Measurements from ENCODE around the gene LAMA4. TPM values are rescaled to one million over a fixed set of nuclear protein-coding genes. Genes with fewer than 3 reads are reported as not detected.
A peak's percentile ranks its signal among the peaks of the same experiment; 100 is the strongest.

Gene LAMA4
- total and polyA plus RNA-seq, 5 donors from 2014 or later: not detected

- peaks cover 0 to 1% (median 0%) of the 10 kb centered on the region in 7 donors for H3K9me3 Mint-ChIP-seq
- no peak overlapping the region for H3K4me3 Mint-ChIP-seq
- no peak overlapping the region for H3K4me3 ChIP-seq (ENCODE audit: low read depth, low read length)
- peaks cover 25% of the 10 kb centered on the region for H3K27me3 Mint-ChIP-seq
- no peak overlapping the region for H3K27ac Mint-ChIP-seq
- ATAC-seq (ENCODE audit: low read depth in 2 of 2) (no peak), DNase-seq (no peak)
- no peaks in the 10 kb centered on the region for H3K4me1 Mint-ChIP-seq
- peaks cover 17% of the 10 kb centered on the region for H3K27me3 ChIP-seq (ENCODE audit: control insufficient read depth, insufficient read depth, low read length)
- no peaks in the 10 kb centered on the region for H3K4me1 ChIP-seq (ENCODE audit: control insufficient read depth, insufficient read depth, low read length, poor library complexity, severe bottlenecking)
- H3K9me3 ChIP-seq (ENCODE audit: control insufficient read depth in 2 of 2, low read length in 2 of 2): no peaks in the 10 kb centered on the region
- H3K36me3 Mint-ChIP-seq: no peaks in the 10 kb centered on the region
- H3K27ac ChIP-seq (ENCODE audit: insufficient read depth, low read length, poor library complexity, severe bottlenecking): no peak overlapping the region
- H3K36me3 ChIP-seq (ENCODE audit: control insufficient read depth, insufficient read depth, low read length): no peaks in the 10 kb centered on the region
These were observed 41.8 kb upstream of the LAMA4 start for GRCh38 chr6:112296122-112296521.

DNA sequence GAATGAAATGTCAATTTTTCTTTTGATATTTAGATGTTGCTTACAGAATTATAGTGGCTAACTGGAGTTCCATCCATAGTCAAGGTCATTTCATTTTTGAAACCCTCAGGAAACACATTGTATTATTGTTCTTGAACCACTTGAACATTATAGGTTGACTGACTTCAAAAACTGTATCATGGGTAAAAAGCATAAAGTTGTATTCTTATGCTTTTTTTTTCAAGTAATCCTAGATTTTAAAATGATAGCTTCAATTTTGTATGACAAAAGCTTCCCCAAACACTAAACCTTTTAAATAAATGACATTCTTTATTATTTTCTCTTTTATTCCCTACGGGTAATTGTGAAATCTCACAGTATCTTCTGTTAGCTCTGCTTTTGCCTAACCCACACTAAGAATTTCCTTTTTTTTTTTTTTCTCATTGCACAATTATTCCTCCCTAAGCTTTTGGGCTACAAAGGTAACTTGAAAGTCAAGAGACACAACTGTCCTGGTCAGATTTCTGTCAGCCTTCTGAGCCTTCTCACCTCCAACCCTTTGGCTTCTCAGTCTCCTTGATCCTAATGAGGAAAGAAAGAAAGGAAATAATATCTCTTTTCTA, 36.9 kb upstream of the LAMA4 start:
- Mint-ChIP-seq H3K4me3 (no peak overlapping the region), H3K27me3 (peaks cover 30% of the 10 kb centered on the region), H3K36me3 (no peaks in the 10 kb centered on the region), H3K27ac (no peak overlapping the region), H3K9me3 (peaks cover 0 to under 1% (median 0%) of the 10 kb centered on the region in 7 donors), H3K4me1 (peaks cover 0 to 6% (median 1%) of the 10 kb centered on the region in 4 donors)
- Histone ChIP-seq H3K27ac (ENCODE audit: insufficient read depth, low read length, poor library complexity, severe bottlenecking) (no peak overlapping the region), H3K27me3 (ENCODE audit: control insufficient read depth, insufficient read depth, low read length) (peaks cover 15% of the 10 kb centered on the region), H3K4me3 (ENCODE audit: low read depth, low read length) (no peak overlapping the region), H3K36me3 (ENCODE audit: control insufficient read depth, insufficient read depth, low read length) (no peaks in the 10 kb centered on the region), H3K9me3 (ENCODE audit: control insufficient read depth in 2 of 2, low read length in 2 of 2) (no peaks in the 10 kb centered on the region), H3K4me1 (ENCODE audit: control insufficient read depth, insufficient read depth, low read length, poor library complexity, severe bottlenecking) (peaks cover 3% of the 10 kb centered on the region)
- DNase-seq (no peak), ATAC-seq (ENCODE audit: low read depth in 2 of 2) (no peak)

DNA sequence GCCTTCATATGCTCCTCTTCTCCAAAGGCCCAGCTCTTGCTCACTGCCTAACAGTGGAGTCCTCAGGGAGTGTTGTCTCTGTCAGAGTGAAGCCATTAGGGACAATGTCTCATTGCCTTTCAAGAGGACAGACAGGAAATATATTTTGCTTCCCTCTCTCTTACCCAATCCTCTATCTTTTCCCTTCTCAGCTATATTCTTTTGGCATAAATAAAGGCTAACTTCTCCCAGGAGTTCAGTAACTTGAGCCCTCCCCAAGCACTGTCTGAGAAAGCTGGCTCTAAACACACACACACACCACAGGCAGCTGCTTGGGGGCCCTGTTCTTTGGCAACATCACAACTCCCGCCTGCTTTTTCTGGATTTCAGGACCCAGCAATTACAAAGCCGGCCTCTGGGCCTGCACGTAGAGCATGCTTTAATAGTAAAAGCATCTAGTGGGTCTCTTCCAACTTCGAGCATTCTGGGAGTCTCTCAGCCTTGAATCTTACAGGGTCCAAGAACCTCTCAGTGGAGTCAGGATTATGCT, 34.7 kb upstream of the LAMA4 start:
- DNase-seq (no peak), ATAC-seq (ENCODE audit: low read depth in 2 of 2) (no peak)
- Mint-ChIP-seq H3K4me1 (peaks cover 0 to 11% (median 5%) of the 10 kb centered on the region in 4 donors), H3K36me3 (no peaks in the 10 kb centered on the region), H3K4me3 (no peak overlapping the region), H3K27ac (no peak overlapping the region), H3K27me3 (peaks cover 27% of the 10 kb centered on the region), H3K9me3 (no peaks in the 10 kb centered on the region)
- H3K4me3 ChIP-seq (ENCODE audit: low read depth, low read length): no peak overlapping the region
- H3K27ac ChIP-seq (ENCODE audit: insufficient read depth, low read length, poor library complexity, severe bottlenecking): no peak overlapping the region
- H3K4me1 ChIP-seq (ENCODE audit: control insufficient read depth, insufficient read depth, low read length, poor library complexity, severe bottlenecking): peaks cover 8% of the 10 kb centered on the region
- H3K27me3 ChIP-seq (ENCODE audit: control insufficient read depth, insufficient read depth, low read length): peaks cover 13% of the 10 kb centered on the region
- no peaks in the 10 kb centered on the region for H3K36me3 ChIP-seq (ENCODE audit: control insufficient read depth, insufficient read depth, low read length)
- no peaks in the 10 kb centered on the region for H3K9me3 ChIP-seq (ENCODE audit: control insufficient read depth in 2 of 2, low read length in 2 of 2)

- no peak for DNase-seq
- Mint-ChIP-seq H3K4me3 (no peak overlapping the region), H3K27me3 (peaks cover 26% of the 10 kb centered on the region), H3K36me3 (no peaks in the 10 kb centered on the region), H3K27ac (no peak overlapping the region), H3K9me3 (no peaks in the 10 kb centered on the region), H3K4me1 (peaks cover 0 to 11% (median 5%) of the 10 kb centered on the region in 4 donors)
- Histone ChIP-seq H3K4me3 (ENCODE audit: low read depth, low read length) (no peak overlapping the region), H3K27ac (ENCODE audit: insufficient read depth, low read length, poor library complexity, severe bottlenecking) (no peak overlapping the region), H3K9me3 (ENCODE audit: control insufficient read depth in 2 of 2, low read length in 2 of 2) (no peaks in the 10 kb centered on the region), H3K36me3 (ENCODE audit: control insufficient read depth, insufficient read depth, low read length) (no peaks in the 10 kb centered on the region), H3K27me3 (ENCODE audit: control insufficient read depth, insufficient read depth, low read length) (peaks cover 9% of the 10 kb centered on the region), H3K4me1 (ENCODE audit: control insufficient read depth, insufficient read depth, low read length, poor library complexity, severe bottlenecking) (peaks cover 8% of the 10 kb centered on the region)
- no peak for ATAC-seq (ENCODE audit: low read depth in 2 of 2)
These were observed 34.1 kb upstream of the LAMA4 start for GRCh38 chr6:112288475-112288874.

- Histone ChIP-seq H3K4me3 (ENCODE audit: low read depth, low read length) (no peak overlapping the region), H3K4me1 (ENCODE audit: control insufficient read depth, insufficient read depth, low read length, poor library complexity, severe bottlenecking) (peaks cover 8% of the 10 kb centered on the region), H3K27ac (ENCODE audit: insufficient read depth, low read length, poor library complexity, severe bottlenecking) (no peak overlapping the region), H3K36me3 (ENCODE audit: control insufficient read depth, insufficient read depth, low read length) (no peaks in the 10 kb centered on the region), H3K27me3 (ENCODE audit: control insufficient read depth, insufficient read depth, low read length) (peaks cover 12% of the 10 kb centered on the region), H3K9me3 (ENCODE audit: control insufficient read depth in 2 of 2, low read length in 2 of 2) (no peaks in the 10 kb centered on the region)
- Mint-ChIP-seq H3K9me3 (no peaks in the 10 kb centered on the region), H3K27me3 (peaks cover 30% of the 10 kb centered on the region), H3K27ac (no peak overlapping the region), H3K4me3 (no peak overlapping the region), H3K36me3 (no peaks in the 10 kb centered on the region), H3K4me1 (peaks cover 0 to 11% (median 5%) of the 10 kb centered on the region in 4 donors)
- DNase-seq (no peak), ATAC-seq (ENCODE audit: low read depth in 2 of 2) (no peak)
These were observed 33.3 kb upstream of the LAMA4 start for GRCh38 chr6:112287577-112288225.

DNA sequence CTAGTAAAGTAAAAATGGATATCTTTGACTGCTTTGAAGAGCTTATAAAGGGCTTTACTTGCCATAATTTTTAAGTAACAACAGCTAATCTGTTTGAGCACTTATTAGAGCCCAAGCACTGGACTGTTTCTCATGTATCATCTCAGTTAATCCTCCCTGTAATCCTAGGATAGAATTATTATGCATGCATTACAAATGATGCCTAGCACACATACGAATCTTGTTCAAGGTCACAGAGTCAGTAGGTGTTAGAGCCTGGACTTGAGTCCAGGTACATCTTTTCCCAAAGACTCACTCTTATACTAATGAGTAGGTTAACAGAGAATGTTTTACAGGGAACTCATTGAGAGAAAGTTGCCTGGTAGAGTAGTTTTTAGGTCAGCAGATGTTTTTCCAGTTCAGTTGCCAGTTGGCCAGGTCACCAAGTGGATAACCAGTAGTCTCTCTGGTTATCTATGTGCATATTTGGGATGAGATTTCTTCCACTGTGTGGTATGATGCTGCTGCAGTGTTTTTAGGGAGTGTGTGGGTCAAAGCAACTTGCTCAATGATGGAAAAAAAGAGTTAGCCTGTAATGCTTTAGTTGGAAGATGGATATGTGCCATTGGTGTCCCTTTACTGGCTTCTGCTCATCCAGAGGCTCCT, 32.3 kb upstream of the LAMA4 start:
- Mint-ChIP-seq H3K4me3 (no peak overlapping the region), H3K9me3 (peaks cover 0 to under 1% (median 0%) of the 10 kb centered on the region in 7 donors), H3K27me3 (peaks cover 24% of the 10 kb centered on the region), H3K4me1 (peaks cover 0 to 11% (median 5%) of the 10 kb centered on the region in 4 donors), H3K36me3 (no peaks in the 10 kb centered on the region), H3K27ac (peak overlapping the region in 1 of 3 donors; percentile 72)
- no peak overlapping the region for H3K4me3 ChIP-seq (ENCODE audit: low read depth, low read length)
- no peak overlapping the region for H3K27ac ChIP-seq (ENCODE audit: insufficient read depth, low read length, poor library complexity, severe bottlenecking)
- H3K4me1 ChIP-seq (ENCODE audit: control insufficient read depth, insufficient read depth, low read length, poor library complexity, severe bottlenecking): peaks cover 8% of the 10 kb centered on the region
- DNase-seq (no peak), ATAC-seq (ENCODE audit: low read depth in 2 of 2) (no peak)
- no peaks in the 10 kb centered on the region for H3K9me3 ChIP-seq (ENCODE audit: control insufficient read depth in 2 of 2, low read length in 2 of 2)
- H3K27me3 ChIP-seq (ENCODE audit: control insufficient read depth, insufficient read depth, low read length): peaks cover 8% of the 10 kb centered on the region
- H3K36me3 ChIP-seq (ENCODE audit: control insufficient read depth, insufficient read depth, low read length): no peaks in the 10 kb centered on the region

GRCh38 chr6:112286010-112286409, 31.6 kb upstream of the LAMA4 start:
- H3K36me3 ChIP-seq (ENCODE audit: control insufficient read depth, insufficient read depth, low read length): no peaks in the 10 kb centered on the region
- H3K27me3 Mint-ChIP-seq: peaks cover 18% of the 10 kb centered on the region
- peak in 2 of 3 donors; percentile 12 to 56 for DNase-seq

More at GRCh38 chr6:112286010-112286409, 31.6 kb upstream of the LAMA4 start:
- Histone ChIP-seq H3K27me3 (ENCODE audit: control insufficient read depth, insufficient read depth, low read length) (peaks cover 8% of the 10 kb centered on the region), H3K9me3 (ENCODE audit: control insufficient read depth in 2 of 2, low read length in 2 of 2) (no peaks in the 10 kb centered on the region), H3K4me3 (ENCODE audit: low read depth, low read length) (no peak overlapping the region), H3K4me1 (ENCODE audit: control insufficient read depth, insufficient read depth, low read length, poor library complexity, severe bottlenecking) (peaks cover 8% of the 10 kb centered on the region), H3K27ac (ENCODE audit: insufficient read depth, low read length, poor library complexity, severe bottlenecking) (no peak overlapping the region)
- H3K4me3 Mint-ChIP-seq: no peak overlapping the region
- H3K27ac Mint-ChIP-seq: no peak overlapping the region
- H3K36me3 Mint-ChIP-seq: no peaks in the 10 kb centered on the region
- ATAC-seq (ENCODE audit: low read depth in 2 of 2): peak in 1 of 2 donors; percentile 37
- H3K9me3 Mint-ChIP-seq: peaks cover 0 to 3% (median 0%) of the 10 kb centered on the region in 7 donors
- H3K4me1 Mint-ChIP-seq: peaks cover 0 to 11% (median 5%) of the 10 kb centered on the region in 4 donors

All from CD4-positive, CD25-positive, alpha-beta regulatory T cell (primary cell).